GM23248 (cell line): ENCODE data around the gene GSAP.

Experiments used
- EZH2 ChIP-seq: fragments of 200-600 bp; sonication (generic); IDR thresholded peaks from 2 replicates; pipeline ENCODE4 v1.6.1; 2018; ENCODE audit warnings: antibody characterized with exemption, mild to moderate bottlenecking; ENCODE audit not compliant: insufficient read depth, poor library complexity, severe bottlenecking
- EZH2phosphoT487 ChIP-seq: fragments of 200-600 bp; sonication (generic); IDR thresholded peaks from 2 replicates; pipeline ENCODE4 v1.6.1; 2018; ENCODE audit warnings: antibody characterized with exemption, moderate library complexity, mild to moderate bottlenecking, low read depth; ENCODE audit not compliant: insufficient read depth

DNA sequence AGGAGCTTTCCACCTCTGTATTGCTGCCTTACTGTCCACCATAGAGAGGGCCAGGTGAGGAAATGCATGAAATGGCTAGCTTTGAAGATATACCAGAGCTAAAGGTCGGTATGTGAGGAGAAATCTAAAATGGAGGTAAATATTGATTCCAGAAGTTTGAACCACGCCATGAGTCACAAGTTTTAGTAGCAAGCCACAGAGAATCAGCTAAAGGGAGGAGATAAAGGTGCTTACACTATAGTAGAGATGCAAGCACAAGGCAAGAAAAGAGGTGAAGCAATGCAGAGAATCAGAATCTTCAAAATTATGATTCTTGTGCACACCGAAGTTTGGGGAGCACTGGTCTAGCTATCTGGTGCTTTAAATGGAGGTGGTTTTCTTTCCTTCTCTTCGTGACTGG, 3.0 kb upstream of the GSAP start:
- TF ChIP-seq EZH2 (no peak), EZH2phosphoT487 (no peak)
